ENCODE data around the gene SLC44A4. TPM values are rescaled to one million over a fixed set of nuclear protein-coding genes. Genes with fewer than 3 reads are reported as not detected.
A peak's percentile ranks its signal among the peaks of the same experiment; 100 is the strongest.

The SLC44A4 gene
- total and polyA plus RNA-seq, 9 of the 15 experiments (the other 6 are each of a cell fraction or from before 2014, with no cell fraction given) = 7.9 to 18.6 (median 11.2) TPM

GRCh38 chr6:31900917-31901414 lies 22.2 kb upstream of the SLC44A4 start (continued):
- TF ChIP-seq CBX1 (IDR thresholded peaks at IDR 0.05; ENCODE audit: low read depth) (no peak), NBN (IDR thresholded peaks at IDR 0.05; ENCODE audit: low read depth) (no peak), KDM5B (IDR thresholded peaks at IDR 0.05; ENCODE audit: insufficient replicate concordance, low read depth, low read length) (no peak), ZBTB43 (CRISPR knock-in tag; IDR thresholded peaks at IDR 0.05) (no peak), KLF1 (tag; IDR thresholded peaks at IDR 0.05) (peak; percentile 41; the same call in 1 of the 2 replicates), TFAM (CRISPR knock-in tag; conservative IDR thresholded peaks at IDR 0.05) (no peak), DNMT1 (IDR thresholded peaks at IDR 0.05) (no peak), ZC3H4 (CRISPR knock-in tag; IDR thresholded peaks at IDR 0.05; ENCODE audit: borderline replicate concordance) (no peak), KAT7 (CRISPR knock-in tag; IDR thresholded peaks at IDR 0.05; ENCODE audit: borderline replicate concordance) (no peak), CREB1 (IDR thresholded peaks at IDR 0.05) (no peak), CREB1 (CRISPR knock-in tag; IDR thresholded peaks at IDR 0.05) (no peak), TARDBP (IDR thresholded peaks at IDR 0.05) (no peak), KHSRP (IDR thresholded peaks at IDR 0.05) (no peak)
- TF ChIP-seq, protein P1, sequence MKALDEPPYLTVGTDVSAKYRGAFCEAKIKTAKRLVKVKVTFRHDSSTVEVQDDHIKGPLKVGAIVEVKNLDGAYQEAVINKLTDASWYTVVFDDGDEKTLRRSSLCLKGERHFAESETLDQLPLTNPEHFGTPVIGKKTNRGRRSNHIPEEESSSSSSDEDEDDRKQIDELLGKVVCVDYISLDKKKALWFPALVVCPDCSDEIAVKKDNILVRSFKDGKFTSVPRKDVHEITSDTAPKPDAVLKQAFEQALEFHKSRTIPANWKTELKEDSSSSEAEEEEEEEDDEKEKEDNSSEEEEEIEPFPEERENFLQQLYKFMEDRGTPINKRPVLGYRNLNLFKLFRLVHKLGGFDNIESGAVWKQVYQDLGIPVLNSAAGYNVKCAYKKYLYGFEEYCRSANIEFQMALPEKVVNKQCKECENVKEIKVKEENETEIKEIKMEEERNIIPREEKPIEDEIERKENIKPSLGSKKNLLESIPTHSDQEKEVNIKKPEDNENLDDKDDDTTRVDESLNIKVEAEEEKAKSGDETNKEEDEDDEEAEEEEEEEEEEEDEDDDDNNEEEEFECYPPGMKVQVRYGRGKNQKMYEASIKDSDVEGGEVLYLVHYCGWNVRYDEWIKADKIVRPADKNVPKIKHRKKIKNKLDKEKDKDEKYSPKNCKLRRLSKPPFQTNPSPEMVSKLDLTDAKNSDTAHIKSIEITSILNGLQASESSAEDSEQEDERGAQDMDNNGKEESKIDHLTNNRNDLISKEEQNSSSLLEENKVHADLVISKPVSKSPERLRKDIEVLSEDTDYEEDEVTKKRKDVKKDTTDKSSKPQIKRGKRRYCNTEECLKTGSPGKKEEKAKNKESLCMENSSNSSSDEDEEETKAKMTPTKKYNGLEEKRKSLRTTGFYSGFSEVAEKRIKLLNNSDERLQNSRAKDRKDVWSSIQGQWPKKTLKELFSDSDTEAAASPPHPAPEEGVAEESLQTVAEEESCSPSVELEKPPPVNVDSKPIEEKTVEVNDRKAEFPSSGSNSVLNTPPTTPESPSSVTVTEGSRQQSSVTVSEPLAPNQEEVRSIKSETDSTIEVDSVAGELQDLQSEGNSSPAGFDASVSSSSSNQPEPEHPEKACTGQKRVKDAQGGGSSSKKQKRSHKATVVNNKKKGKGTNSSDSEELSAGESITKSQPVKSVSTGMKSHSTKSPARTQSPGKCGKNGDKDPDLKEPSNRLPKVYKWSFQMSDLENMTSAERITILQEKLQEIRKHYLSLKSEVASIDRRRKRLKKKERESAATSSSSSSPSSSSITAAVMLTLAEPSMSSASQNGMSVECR (CRISPR knock-in tag; IDR thresholded peaks at IDR 0.05) = peak; percentile 81; the same call in 1 of the 2 replicates
- TF ChIP-seq, protein P2, sequence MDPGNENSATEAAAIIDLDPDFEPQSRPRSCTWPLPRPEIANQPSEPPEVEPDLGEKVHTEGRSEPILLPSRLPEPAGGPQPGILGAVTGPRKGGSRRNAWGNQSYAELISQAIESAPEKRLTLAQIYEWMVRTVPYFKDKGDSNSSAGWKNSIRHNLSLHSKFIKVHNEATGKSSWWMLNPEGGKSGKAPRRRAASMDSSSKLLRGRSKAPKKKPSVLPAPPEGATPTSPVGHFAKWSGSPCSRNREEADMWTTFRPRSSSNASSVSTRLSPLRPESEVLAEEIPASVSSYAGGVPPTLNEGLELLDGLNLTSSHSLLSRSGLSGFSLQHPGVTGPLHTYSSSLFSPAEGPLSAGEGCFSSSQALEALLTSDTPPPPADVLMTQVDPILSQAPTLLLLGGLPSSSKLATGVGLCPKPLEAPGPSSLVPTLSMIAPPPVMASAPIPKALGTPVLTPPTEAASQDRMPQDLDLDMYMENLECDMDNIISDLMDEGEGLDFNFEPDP (CRISPR knock-in tag; IDR thresholded peaks at IDR 0.05) = no peak
- TF ChIP-seq, protein P3, sequence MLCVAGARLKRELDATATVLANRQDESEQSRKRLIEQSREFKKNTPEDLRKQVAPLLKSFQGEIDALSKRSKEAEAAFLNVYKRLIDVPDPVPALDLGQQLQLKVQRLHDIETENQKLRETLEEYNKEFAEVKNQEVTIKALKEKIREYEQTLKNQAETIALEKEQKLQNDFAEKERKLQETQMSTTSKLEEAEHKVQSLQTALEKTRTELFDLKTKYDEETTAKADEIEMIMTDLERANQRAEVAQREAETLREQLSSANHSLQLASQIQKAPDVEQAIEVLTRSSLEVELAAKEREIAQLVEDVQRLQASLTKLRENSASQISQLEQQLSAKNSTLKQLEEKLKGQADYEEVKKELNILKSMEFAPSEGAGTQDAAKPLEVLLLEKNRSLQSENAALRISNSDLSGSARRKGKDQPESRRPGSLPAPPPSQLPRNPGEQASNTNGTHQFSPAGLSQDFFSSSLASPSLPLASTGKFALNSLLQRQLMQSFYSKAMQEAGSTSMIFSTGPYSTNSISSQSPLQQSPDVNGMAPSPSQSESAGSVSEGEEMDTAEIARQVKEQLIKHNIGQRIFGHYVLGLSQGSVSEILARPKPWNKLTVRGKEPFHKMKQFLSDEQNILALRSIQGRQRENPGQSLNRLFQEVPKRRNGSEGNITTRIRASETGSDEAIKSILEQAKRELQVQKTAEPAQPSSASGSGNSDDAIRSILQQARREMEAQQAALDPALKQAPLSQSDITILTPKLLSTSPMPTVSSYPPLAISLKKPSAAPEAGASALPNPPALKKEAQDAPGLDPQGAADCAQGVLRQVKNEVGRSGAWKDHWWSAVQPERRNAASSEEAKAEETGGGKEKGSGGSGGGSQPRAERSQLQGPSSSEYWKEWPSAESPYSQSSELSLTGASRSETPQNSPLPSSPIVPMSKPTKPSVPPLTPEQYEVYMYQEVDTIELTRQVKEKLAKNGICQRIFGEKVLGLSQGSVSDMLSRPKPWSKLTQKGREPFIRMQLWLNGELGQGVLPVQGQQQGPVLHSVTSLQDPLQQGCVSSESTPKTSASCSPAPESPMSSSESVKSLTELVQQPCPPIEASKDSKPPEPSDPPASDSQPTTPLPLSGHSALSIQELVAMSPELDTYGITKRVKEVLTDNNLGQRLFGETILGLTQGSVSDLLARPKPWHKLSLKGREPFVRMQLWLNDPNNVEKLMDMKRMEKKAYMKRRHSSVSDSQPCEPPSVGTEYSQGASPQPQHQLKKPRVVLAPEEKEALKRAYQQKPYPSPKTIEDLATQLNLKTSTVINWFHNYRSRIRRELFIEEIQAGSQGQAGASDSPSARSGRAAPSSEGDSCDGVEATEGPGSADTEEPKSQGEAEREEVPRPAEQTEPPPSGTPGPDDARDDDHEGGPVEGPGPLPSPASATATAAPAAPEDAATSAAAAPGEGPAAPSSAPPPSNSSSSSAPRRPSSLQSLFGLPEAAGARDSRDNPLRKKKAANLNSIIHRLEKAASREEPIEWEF (CRISPR knock-in tag; IDR thresholded peaks at IDR 0.05) = no peak
